Caco-2 (cell line): ENCODE results near the gene MTHFSD. TPM values are rescaled to one million over a fixed set of nuclear protein-coding genes. Genes with fewer than 3 reads are reported as not detected.

Experiments
- Bru-seq: library from RNA; stranded (reverse); fragments of 400-500 nt; gene quantifications from one replicate; lab custom pipeline; 2021; lab: Mats Ljungman, UMichigan
- BruChase-seq, 2 experiments: library from RNA; stranded (reverse); fragments of 400-500 nt; gene quantifications; one replicate each; lab custom pipeline; 2021; lab: Mats Ljungman, UMichigan
- BruUV-seq: library from RNA; stranded (reverse); fragments of 400-500 nt; replicated peaks from 2 replicates; lab custom pipeline; 2021; lab: Mats Ljungman, UMichigan
- CTCF ChIA-PET: fragments of 300-600 bp; sonication (Branson Sonifier 250); formaldehyde crosslinking; loops from one replicate; lab custom pipeline; 2022; ENCODE audit warnings: antibody characterized with exemption; lab: Charles Lee
- POLR2A ChIA-PET: fragments of 300-600 bp; sonication (Branson Sonifier 250); formaldehyde crosslinking; loops from one replicate; lab custom pipeline; 2022; ENCODE audit warnings: antibody characterized with exemption; lab: Charles Lee
- DNase-seq, 2 experiments: peaks; one replicate each; pipeline versions ENCODE4 v3.0.0 to v3.0.0-alpha.2; 2020 to 2022
- H3K27me3 ChIP-seq: replicated peaks from 2 replicates; pipeline ENCODE4 v1.6.0; 2011; ENCODE audit warnings: low read length; ENCODE audit not compliant: control insufficient read depth, insufficient read depth
- H3K36me3 ChIP-seq: 2 replicates; pipeline ENCODE4 v1.5.1; 2011; ENCODE audit warnings: low read length; ENCODE audit not compliant: control insufficient read depth, insufficient read depth
- H3K4me1 ChIP-seq: fragments of 250-450 bp; sonication (Bioruptor Pico); 2 replicates; pipeline ENCODE4 v1.5.1; 2020; ENCODE audit warnings: mild to moderate bottlenecking
- H3K4me3 ChIP-seq: 2 replicates; pipeline ENCODE4 v1.5.1; 2011; ENCODE audit warnings: low read depth, mild to moderate bottlenecking, control low read depth, low read length
- H3K9me3 ChIP-seq: fragments of 250-450 bp; sonication (Bioruptor Pico); 2 replicates; pipeline ENCODE4 v1.5.1; 2020; ENCODE audit warnings: mild to moderate bottlenecking, moderate library complexity
- H3K27ac Mint-ChIP-seq: one replicate; pipeline ENCODE4 v1.8.0; 2022; ENCODE audit warnings: mixed read lengths; ENCODE audit not compliant: unreplicated experiment
- H3K27me3 Mint-ChIP-seq: one replicate; pipeline ENCODE4 v1.8.0; 2022; ENCODE audit warnings: mixed read lengths; ENCODE audit not compliant: insufficient read depth, unreplicated experiment
- H3K36me3 Mint-ChIP-seq: one replicate; pipeline ENCODE4 v1.8.0; 2022; ENCODE audit warnings: mild to moderate bottlenecking, mixed read lengths; ENCODE audit not compliant: insufficient read depth, unreplicated experiment
- H3K4me1 Mint-ChIP-seq: one replicate; pipeline ENCODE4 v1.8.0; 2022; ENCODE audit warnings: low read depth, mixed read lengths; ENCODE audit not compliant: unreplicated experiment
- H3K4me3 Mint-ChIP-seq: one replicate; pipeline ENCODE4 v1.8.0; 2022; ENCODE audit warnings: mild to moderate bottlenecking, moderate library complexity, mixed read lengths; ENCODE audit not compliant: unreplicated experiment
- H3K9me3 Mint-ChIP-seq: one replicate; pipeline ENCODE4 v1.8.0; 2022; ENCODE audit warnings: mixed read lengths; ENCODE audit not compliant: unreplicated experiment
- intact Hi-C: fragments of 100-400 bp; cut with micrococcal nuclease; formaldehyde crosslinking; loops from one replicate; pipeline ENCODE4 v1.10.0; 2022; ENCODE audit not compliant: unreplicated experiment
- long read RNA-seq: library from polyadenylated mRNA; stranded (forward); transcript quantifications from one replicate; pipeline ENCODE4 v2.0.0, GENCODE V29; 2022
- total RNA-seq: library from RNA; stranded (reverse); gene quantifications from 2 replicates; pipeline ENCODE4 v1.2.3, GENCODE V29; 2022
- TF ChIP-seq, protein P1 (sequence below), 2 experiments: fragments of 200-600 bp in 1 of 2; IDR thresholded peaks; 1 replicate in 1 of 2; 2 replicates in 1 of 2; pipeline versions ENCODE4 v1.5.1 to v1.8.0; 2011 to 2022; ENCODE audit warnings: antibody characterized with exemption in 1 of 2, control low read depth in 1 of 2, inconsistent platforms in 1 of 2, low read depth in 1 of 2, low read length in 1 of 2, mild to moderate bottlenecking in 1 of 2, moderate library complexity in 1 of 2; ENCODE audit not compliant: insufficient read depth in 1 of 2, severe bottlenecking in 1 of 2, unreplicated experiment in 1 of 2

The MTHFSD gene, protein sequence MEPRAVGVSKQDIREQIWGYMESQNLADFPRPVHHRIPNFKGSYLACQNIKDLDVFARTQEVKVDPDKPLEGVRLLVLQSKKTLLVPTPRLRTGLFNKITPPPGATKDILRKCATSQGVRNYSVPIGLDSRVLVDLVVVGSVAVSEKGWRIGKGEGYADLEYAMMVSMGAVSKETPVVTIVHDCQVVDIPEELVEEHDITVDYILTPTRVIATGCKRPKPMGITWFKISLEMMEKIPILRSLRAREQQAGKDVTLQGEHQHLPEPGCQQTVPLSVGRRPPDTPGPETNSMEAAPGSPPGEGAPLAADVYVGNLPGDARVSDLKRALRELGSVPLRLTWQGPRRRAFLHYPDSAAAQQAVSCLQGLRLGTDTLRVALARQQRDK
- 30.5 and 33.0 TPM in 2 replicates for total RNA-seq
- Bru-seq, nascent RNA = percentile 72 among the genes with signal in this experiment
- BruChase-seq, experiment 1, labeled RNA remaining after a 2-hour chase = percentile 72 among the genes with signal in this experiment
- percentile 61 among the genes with signal in this experiment for BruChase-seq, experiment 2, labeled RNA remaining after a 6-hour chase
- long read RNA-seq, transcript MTHFSD-203 (8 exons, 1,207 nt) = minor isoform, 7 of 32 reads
- long read RNA-seq, transcript MTHFSD-202 (8 exons, 1,210 nt) = major isoform, 12 of 32 reads
- long read RNA-seq, partial matches to known transcripts = 2 of 32 reads
- long read RNA-seq, other reads (novel, unspliced or antisense) = 3 of 32 reads

DNA sequence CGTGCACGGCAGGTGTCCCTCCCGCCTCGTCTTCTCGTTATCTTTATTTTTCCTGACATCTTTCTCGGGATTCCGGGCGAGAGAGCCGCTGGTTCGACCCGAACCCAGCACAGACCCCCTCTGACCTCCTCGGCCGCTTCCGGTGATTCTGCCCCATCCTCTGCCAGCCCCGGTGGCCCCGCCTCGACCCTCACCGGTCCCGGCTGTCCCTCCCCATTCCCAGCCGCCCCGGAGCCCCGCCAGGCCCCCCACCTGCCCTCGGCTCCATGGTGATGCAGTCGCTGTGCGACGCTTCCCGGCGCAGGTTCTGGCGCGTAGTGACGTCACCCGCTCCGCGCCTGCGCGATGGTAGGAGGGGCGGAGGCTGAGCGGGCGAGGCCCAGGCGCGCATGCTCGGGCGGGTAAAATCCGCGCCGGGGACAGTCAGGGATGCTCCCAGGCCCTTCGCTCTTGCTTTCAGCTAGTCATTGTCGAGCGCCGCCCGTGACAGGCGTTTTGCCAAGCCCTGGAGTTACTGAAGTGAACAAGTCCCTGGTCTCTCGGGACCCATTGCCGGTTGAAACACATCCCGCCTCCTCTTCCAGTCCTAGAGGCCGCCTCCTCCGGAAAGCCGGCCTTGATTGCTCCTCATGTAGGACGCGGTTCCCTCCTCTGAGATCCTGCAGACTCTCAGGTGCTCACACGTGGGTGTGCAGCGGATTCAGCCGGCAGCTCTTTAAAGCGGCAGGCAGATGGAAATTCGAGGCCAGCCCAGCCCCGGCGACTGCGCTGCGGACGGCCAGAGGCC lies at the start of gene MTHFSD:
Gene MTHFSD (minus strand): TSS at position 319 of the 787 bp plus-strand sequence. CDS start 51 bp downstream, at position 268.
- Mint-ChIP-seq H3K27ac (peak within 1 kb of the TSS; percentile 99), H3K4me1 (peaks cover 8% of the 10 kb centered on the region), H3K4me3 (peak within 1 kb of the TSS; percentile 98), H3K36me3 (peaks cover 12% of the 10 kb centered on the region), H3K9me3 (no peaks in the 10 kb centered on the region), H3K27me3 (no peaks in the 10 kb centered on the region)
- H3K36me3 ChIP-seq = no peaks in the 10 kb centered on the region
- no peaks in the 10 kb centered on the region for H3K4me1 ChIP-seq
- DNase-seq = peak; percentile 95 to 98
- CTCF ChIA-PET = no interaction called here
- H3K4me3 ChIP-seq = peak within 1 kb of the TSS; percentile 88
- BruUV-seq = TSS peak; percentile 88
- H3K27me3 ChIP-seq = no peaks in the 10 kb centered on the region
- intact Hi-C loops = loop anchor here (10.0 kb wide), 1 partner anchor 830 kb away; the partner anchor contains the start of gene FBXO31
- POLR2A ChIA-PET = interaction anchor here (0.8 kb wide), 1 partner anchor 507 kb away, joined by 3 read pairs; no protein-coding TSS in a partner anchor
- H3K9me3 ChIP-seq = no peaks in the 10 kb centered on the region
- TF ChIP-seq, protein P1, sequence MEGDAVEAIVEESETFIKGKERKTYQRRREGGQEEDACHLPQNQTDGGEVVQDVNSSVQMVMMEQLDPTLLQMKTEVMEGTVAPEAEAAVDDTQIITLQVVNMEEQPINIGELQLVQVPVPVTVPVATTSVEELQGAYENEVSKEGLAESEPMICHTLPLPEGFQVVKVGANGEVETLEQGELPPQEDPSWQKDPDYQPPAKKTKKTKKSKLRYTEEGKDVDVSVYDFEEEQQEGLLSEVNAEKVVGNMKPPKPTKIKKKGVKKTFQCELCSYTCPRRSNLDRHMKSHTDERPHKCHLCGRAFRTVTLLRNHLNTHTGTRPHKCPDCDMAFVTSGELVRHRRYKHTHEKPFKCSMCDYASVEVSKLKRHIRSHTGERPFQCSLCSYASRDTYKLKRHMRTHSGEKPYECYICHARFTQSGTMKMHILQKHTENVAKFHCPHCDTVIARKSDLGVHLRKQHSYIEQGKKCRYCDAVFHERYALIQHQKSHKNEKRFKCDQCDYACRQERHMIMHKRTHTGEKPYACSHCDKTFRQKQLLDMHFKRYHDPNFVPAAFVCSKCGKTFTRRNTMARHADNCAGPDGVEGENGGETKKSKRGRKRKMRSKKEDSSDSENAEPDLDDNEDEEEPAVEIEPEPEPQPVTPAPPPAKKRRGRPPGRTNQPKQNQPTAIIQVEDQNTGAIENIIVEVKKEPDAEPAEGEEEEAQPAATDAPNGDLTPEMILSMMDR (IDR thresholded peaks at IDR 0.05; ENCODE audit: insufficient read depth in 1 of 2, low read depth in 1 of 2, low read length in 1 of 2, severe bottlenecking in 1 of 2, unreplicated experiment in 1 of 2) = no peak

DNA sequence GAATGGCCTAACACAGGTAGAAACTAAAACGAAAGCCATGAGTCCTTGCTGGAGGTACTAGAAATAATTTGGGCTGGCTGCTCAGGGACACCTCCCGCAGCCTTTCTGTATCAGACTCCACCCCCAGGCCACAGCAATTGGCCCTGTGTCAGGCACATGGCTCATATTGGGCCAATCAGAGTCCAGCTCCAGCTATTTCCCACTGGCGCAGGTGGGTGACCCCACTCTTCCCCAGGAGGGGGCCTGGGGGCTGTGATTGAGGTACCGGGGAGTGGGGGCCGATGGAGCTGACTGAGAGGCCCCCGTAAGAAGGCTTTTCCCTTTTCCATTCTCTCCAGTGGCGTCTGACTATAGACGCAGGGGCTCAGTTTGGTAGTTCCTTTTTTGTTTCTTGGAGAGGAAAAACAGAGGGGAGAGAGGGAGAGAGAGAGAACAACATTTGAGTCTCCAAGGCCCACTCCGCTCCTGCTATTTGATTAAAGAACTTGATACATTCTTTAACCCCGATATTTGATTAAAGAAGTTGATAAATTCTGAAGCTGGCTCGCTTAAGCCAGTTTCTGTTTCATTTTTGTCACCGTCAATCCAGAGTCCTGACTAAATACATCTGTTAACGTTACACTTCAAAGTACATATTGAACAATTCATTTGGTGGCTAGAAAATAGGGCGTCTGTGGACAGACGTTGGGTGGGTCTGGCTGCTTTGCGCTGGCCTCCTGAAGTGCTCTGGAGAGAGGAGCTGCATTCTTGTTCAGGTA lies 49.6 kb upstream of the MTHFSD start:
- Mint-ChIP-seq H3K4me1 (no peaks in the 10 kb centered on the region), H3K9me3 (peaks cover 10% of the 10 kb centered on the region), H3K36me3 (no peaks in the 10 kb centered on the region), H3K27me3 (peaks cover 7% of the 10 kb centered on the region), H3K27ac (no peak overlapping the region), H3K4me3 (no peak overlapping the region)
- ChIA-PET POLR2A (no interaction called here), CTCF (interaction anchor here (0.6 to 0.7 kb wide), 2 partner anchors 28 to 531 kb away, joined by 3 read pairs; no protein-coding TSS in a partner anchor)
- intact Hi-C loops = no loop called here
- H3K4me3 ChIP-seq = no peak overlapping the region
- no peaks in the 10 kb centered on the region; the same call in 1 of the 2 replicates for H3K9me3 ChIP-seq
- H3K4me1 ChIP-seq = no peaks in the 10 kb centered on the region
- no peaks in the 10 kb centered on the region for H3K27me3 ChIP-seq
- TF ChIP-seq, protein P1 (IDR thresholded peaks at IDR 0.05; ENCODE audit: insufficient read depth in 1 of 2, low read depth in 1 of 2, low read length in 1 of 2, severe bottlenecking in 1 of 2, unreplicated experiment in 1 of 2) = no peak
- H3K36me3 ChIP-seq = no peaks in the 10 kb centered on the region
- BruUV-seq = no TSS peak
- no peak for DNase-seq
